SU-DHL-6 (cell line): ENCODE results near the gene TMCC1.

Experiments
- H2AFZ ChIP-seq: fragments of 200-600 bp; sonication (generic); 2 replicates; pipeline ENCODE4 v1.6.1; 2014; ENCODE audit warnings: low read depth, mild to moderate bottlenecking, moderate library complexity, mixed read lengths, antibody characterized with exemption, low read length; ENCODE audit not compliant: severe bottlenecking
- H3F3A ChIP-seq: fragments of 200-600 bp; shearing (Covaris generic); 2 replicates; pipeline ENCODE4 v1.6.0; 2016; ENCODE audit warnings: antibody characterized with exemption, mild to moderate bottlenecking; ENCODE audit not compliant: insufficient read depth
- H3K27ac ChIP-seq: fragments of 200-600 bp; sonication (generic); 2 replicates; pipeline ENCODE4 v1.5.1; 2016; ENCODE audit warnings: low read depth, mild to moderate bottlenecking, low read length, moderate library complexity, mixed read lengths
- H3K27me3 ChIP-seq: fragments of 200-600 bp; sonication (generic), shearing (Covaris generic); 2 replicates; pipeline ENCODE4 v1.6.0; 2014; ENCODE audit warnings: mild to moderate bottlenecking, low read length
- H3K36me3 ChIP-seq: fragments of 200-600 bp; sonication (generic); 2 replicates; pipeline ENCODE4 v1.6.1; 2014; ENCODE audit warnings: mild to moderate bottlenecking, low read length, mixed read lengths
- H3K4me2 ChIP-seq: fragments of 300-600, 200-600 bp; shearing (Covaris generic), sonication (generic); 2 replicates; pipeline ENCODE4 v1.6.0; 2014; ENCODE audit warnings: low read length, low read depth, mild to moderate bottlenecking; ENCODE audit not compliant: poor library complexity, severe bottlenecking
- H3K4me3 ChIP-seq: fragments of 200-600 bp; sonication (generic); 2 replicates; pipeline ENCODE4 v1.5.1; 2014; ENCODE audit warnings: antibody characterized with exemption, low read length, mild to moderate bottlenecking, mixed read lengths; ENCODE audit not compliant: insufficient read depth, poor library complexity, severe bottlenecking
- H3K79me2 ChIP-seq: fragments of 200-600 bp; sonication (generic); 2 replicates; pipeline ENCODE4 v1.6.1; 2014; ENCODE audit warnings: mild to moderate bottlenecking, low read length, moderate library complexity; ENCODE audit not compliant: insufficient read depth
- H3K9ac ChIP-seq: fragments of 200-600 bp; sonication (generic); 2 replicates; pipeline ENCODE4 v1.7.0; 2014; ENCODE audit warnings: mild to moderate bottlenecking, low read length
- H3K9me2 ChIP-seq: fragments of 200-600 bp; sonication (generic); replicated peaks from 2 replicates; pipeline ENCODE4 v1.6.1; 2014; ENCODE audit warnings: low read length; ENCODE audit not compliant: insufficient read depth
- H3K9me3 ChIP-seq: fragments of 200-600 bp; sonication (generic); 2 replicates; pipeline ENCODE4 v1.6.1; 2014; ENCODE audit warnings: low read length, mixed read lengths; ENCODE audit not compliant: insufficient read depth
- H4K20me1 ChIP-seq: fragments of 200-600 bp; sonication (generic); 2 replicates; pipeline ENCODE4 v1.6.1; 2014; ENCODE audit warnings: low read depth, mild to moderate bottlenecking, antibody characterized with exemption, low read length, moderate library complexity, mixed read lengths
- CTCF ChIP-seq: fragments of 200-600 bp; sonication (generic); IDR thresholded peaks from one replicate; pipeline ENCODE4 v1.5.1; 2017; ENCODE audit warnings: antibody characterized with exemption, mild to moderate bottlenecking, low read length, moderate library complexity; ENCODE audit not compliant: insufficient read depth, poor library complexity, severe bottlenecking
- EZH2phosphoT487 ChIP-seq: fragments of 200-600 bp; sonication (generic), shearing (Covaris generic); conservative IDR thresholded peaks from 2 replicates; pipeline ENCODE4 v1.6.1; 2018; ENCODE audit warnings: mild to moderate bottlenecking, antibody characterized with exemption, low read length, moderate library complexity, mixed read lengths

The TMCC1 gene

GRCh38 chr3:129741794-129742193 is 151.7 kb downstream of the TMCC1 start:
- Histone ChIP-seq H2AFZ (no peak overlapping the region), H3K9ac (no peak overlapping the region), H3K4me2 (no peak overlapping the region), H3K9me3 (no peaks in the 10 kb centered on the region), H4K20me1 (no peaks in the 10 kb centered on the region), H3F3A (no peaks in the 10 kb centered on the region), H3K79me2 (no peaks in the 10 kb centered on the region), H3K27me3 (no peaks in the 10 kb centered on the region), H3K9me2 (no peaks in the 10 kb centered on the region), H3K36me3 (no peaks in the 10 kb centered on the region), H3K27ac (no peak overlapping the region), H3K4me3 (no peak overlapping the region)
- TF ChIP-seq CTCF (no peak), EZH2phosphoT487 (no peak)

- TF ChIP-seq EZH2phosphoT487 (no peak), CTCF (no peak)
- H3K9ac ChIP-seq = no peak overlapping the region
- H3K36me3 ChIP-seq = no peaks in the 10 kb centered on the region
- no peak overlapping the region for H3K4me2 ChIP-seq
- no peaks in the 10 kb centered on the region for H3K79me2 ChIP-seq
- no peaks in the 10 kb centered on the region for H3K9me3 ChIP-seq
- H3K27me3 ChIP-seq = no peaks in the 10 kb centered on the region
- no peaks in the 10 kb centered on the region for H4K20me1 ChIP-seq
- H3K27ac ChIP-seq = no peak overlapping the region
- no peak overlapping the region for H3K4me3 ChIP-seq
- no peaks in the 10 kb centered on the region for H3F3A ChIP-seq
- H2AFZ ChIP-seq = no peak overlapping the region
- no peaks in the 10 kb centered on the region for H3K9me2 ChIP-seq
These were observed 153.4 kb downstream of the TMCC1 start for GRCh38 chr3:129740090-129740489.

GRCh38 chr3:129739634-129740033 is 153.9 kb downstream of the TMCC1 start:
- Histone ChIP-seq H3K9me3 (no peaks in the 10 kb centered on the region), H3K4me2 (no peak overlapping the region), H3K9ac (no peak overlapping the region), H3K4me3 (no peak overlapping the region), H3K79me2 (no peaks in the 10 kb centered on the region), H3K9me2 (no peaks in the 10 kb centered on the region), H4K20me1 (no peaks in the 10 kb centered on the region), H3K27ac (no peak overlapping the region), H3K36me3 (no peaks in the 10 kb centered on the region), H2AFZ (no peak overlapping the region), H3K27me3 (no peaks in the 10 kb centered on the region), H3F3A (no peaks in the 10 kb centered on the region)
- no peak for TF ChIP-seq CTCF
- no peak for TF ChIP-seq EZH2phosphoT487
